Activated CD8-positive, alpha-beta memory T cell treated with anti-CD3 and anti-CD28 coated beads, Interleukin-2, amount 50 U/mL, for 24 hours (primary cell): Measurements from ENCODE around the gene MEPE.
"Not testable (repeated sequence)": the region's sequence is repeated elsewhere in the genome, so short reads cannot be mapped to it uniquely, and the experiment has no call there.

ENCODE experiments used
- DNase-seq: peaks from one replicate; pipeline ENCODE4 v3.0.0-alpha.2; 2020; ENCODE audit errors: extremely low read depth

The MEPE gene

GRCh38 chr4:87882861-87883260, 50.1 kb downstream of the MEPE start:
- no peak for DNase-seq

- DNase-seq, result no peak
These were observed 52.3 kb downstream of the MEPE start for GRCh38 chr4:87884976-87885549.

GRCh38 chr4:87886083-87886482, 53.3 kb downstream of the MEPE start:
- no peak for DNase-seq

- not testable (repeated sequence) for DNase-seq
These were observed 58.0 kb downstream of the MEPE start for GRCh38 chr4:87890753-87891152.

GRCh38 chr4:87895964-87896621, 63.3 kb downstream of the MEPE start:
- DNase-seq, result no peak
